ENCODE results near the gene SEC14L1. TPM values are rescaled to one million over a fixed set of nuclear protein-coding genes. Genes with fewer than 3 reads are reported as not detected.
"Not testable (repeated sequence)": the region's sequence is repeated elsewhere in the genome, so short reads cannot be mapped to it uniquely, and the experiment has no call there.

SEC14L1 gene
- polyA plus RNA-seq = 10 to 100 TPM; 14.8 to 25.6 (median 19.4) TPM

GRCh38 chr17:77140878-77141767 is at the start of gene SEC14L1:
Gene SEC14L1 (plus strand): TSS chr17:77140969. CDS start chr17:77143597, 2,628 bp downstream.
- Mint-ChIP-seq H3K27me3 (ENCODE audit: low read depth in 3 of 3) (peaks cover 13 to 17% (median 16%) of the 10 kb centered on the region in 3 donors), H3K4me1 (peaks cover 60% of the 10 kb centered on the region in 2 donors), H3K27ac (peak within 1 kb of the TSS; percentile 90 to 97 (median 94)), H3K36me3 (peaks cover 0 to 14% (median 13%) of the 10 kb centered on the region in 3 donors), H3K4me3 (peak within 1 kb of the TSS; percentile 88 to 94 (median 90)), H3K9me3 (peaks cover 0 to 11% (median 2%) of the 10 kb centered on the region in 6 donors)
- DNase-seq = peak; percentile 35 to 46 (median 44)

GRCh38 chr17:77092025-77092424 is 48.7 kb upstream of the SEC14L1 start:
- Mint-ChIP-seq H3K4me3 (no peak overlapping the region), H3K9me3 (no peaks in the 10 kb centered on the region), H3K36me3 (peaks cover 13 to 23% (median 15%) of the 10 kb centered on the region in 3 donors), H3K27me3 (ENCODE audit: low read depth in 3 of 3) (peaks cover 5 to 8% (median 7%) of the 10 kb centered on the region in 3 donors), H3K4me1 (peaks cover 39 to 44% of the 10 kb centered on the region in 2 donors), H3K27ac (peak overlapping the region in 2 of 6 donors; percentile 17 to 33)
- no peak for DNase-seq

- H3K36me3 Mint-ChIP-seq = peaks cover 13 to 29% (median 19%) of the 10 kb centered on the region in 3 donors
Measured at GRCh38 chr17:77095461-77095860, 45.3 kb upstream of the SEC14L1 start.

GRCh38 chr17:77096570-77097214 is 44.1 kb upstream of the SEC14L1 start:
- peak in 1 of 3 donors; percentile 27 for DNase-seq
- H3K4me1 Mint-ChIP-seq = peaks cover 15 to 20% of the 10 kb centered on the region in 2 donors
- H3K9me3 Mint-ChIP-seq = no peaks in the 10 kb centered on the region
- H3K27ac Mint-ChIP-seq = peak overlapping the region in 4 of 6 donors; percentile 2 to 56 (median 30)
- H3K27me3 Mint-ChIP-seq (ENCODE audit: low read depth in 3 of 3) = peaks cover 0 to 2% (median 0%) of the 10 kb centered on the region in 3 donors
- no peak overlapping the region for H3K4me3 Mint-ChIP-seq
- H3K36me3 Mint-ChIP-seq = peaks cover 13 to 32% (median 19%) of the 10 kb centered on the region in 3 donors

More at GRCh38 chr17:77095461-77095860, 45.3 kb upstream of the SEC14L1 start:
- DNase-seq = no peak
- H3K9me3 Mint-ChIP-seq = no peaks in the 10 kb centered on the region
- peaks cover 0 to 2% (median 0%) of the 10 kb centered on the region in 3 donors for H3K27me3 Mint-ChIP-seq (ENCODE audit: low read depth in 3 of 3)
- H3K27ac Mint-ChIP-seq = no peak overlapping the region
- peaks cover 21 to 25% of the 10 kb centered on the region in 2 donors for H3K4me1 Mint-ChIP-seq
- H3K4me3 Mint-ChIP-seq = no peak overlapping the region

- peak overlapping the region in 2 of 6 donors; percentile 24 to 57 for H3K27ac Mint-ChIP-seq
- H3K27me3 Mint-ChIP-seq (ENCODE audit: low read depth in 3 of 3) = no peaks in the 10 kb centered on the region
- H3K9me3 Mint-ChIP-seq = no peaks in the 10 kb centered on the region
- no peak overlapping the region for H3K4me3 Mint-ChIP-seq
- DNase-seq = no peak
- H3K4me1 Mint-ChIP-seq = peaks cover 6 to 16% of the 10 kb centered on the region in 2 donors
- peaks cover 13 to 25% (median 13%) of the 10 kb centered on the region in 3 donors for H3K36me3 Mint-ChIP-seq
Measured at GRCh38 chr17:77097631-77098180, 43.1 kb upstream of the SEC14L1 start.

GRCh38 chr17:77098884-77099545 is 41.8 kb upstream of the SEC14L1 start:
- no peaks in the 10 kb centered on the region for H3K9me3 Mint-ChIP-seq
- peak overlapping the region in 5 of 6 donors; percentile 49 to 86 (median 70) for H3K27ac Mint-ChIP-seq
- no peaks in the 10 kb centered on the region for H3K27me3 Mint-ChIP-seq (ENCODE audit: low read depth in 3 of 3)
- peaks cover 13 to 17% (median 13%) of the 10 kb centered on the region in 3 donors for H3K36me3 Mint-ChIP-seq
- no peak overlapping the region for H3K4me3 Mint-ChIP-seq
- peaks cover 0 to 11% of the 10 kb centered on the region in 2 donors for H3K4me1 Mint-ChIP-seq
- DNase-seq = no peak

- Mint-ChIP-seq H3K27ac (peak overlapping the region in 3 of 6 donors; percentile 21 to 62 (median 46)), H3K9me3 (no peaks in the 10 kb centered on the region), H3K4me3 (no peak overlapping the region), H3K4me1 (peaks cover 0 to 11% of the 10 kb centered on the region in 2 donors), H3K36me3 (peaks cover 10 to 12% (median 11%) of the 10 kb centered on the region in 3 donors), H3K27me3 (ENCODE audit: low read depth in 3 of 3) (no peaks in the 10 kb centered on the region)
- no peak for DNase-seq
Measured at GRCh38 chr17:77099997-77100396, 40.8 kb upstream of the SEC14L1 start.

- Mint-ChIP-seq H3K4me3 (no peak overlapping the region), H3K4me1 (peaks cover 2 to 11% of the 10 kb centered on the region in 2 donors), H3K27me3 (ENCODE audit: low read depth in 3 of 3) (peaks cover 0 to 6% (median 0%) of the 10 kb centered on the region in 3 donors), H3K27ac (peak overlapping the region in 2 of 6 donors; percentile 4 to 28), H3K36me3 (peaks cover 6 to 8% (median 6%) of the 10 kb centered on the region in 3 donors), H3K9me3 (no peaks in the 10 kb centered on the region)
- DNase-seq = no peak
Measured at GRCh38 chr17:77101521-77102410, 39.0 kb upstream of the SEC14L1 start.

- H3K4me3 Mint-ChIP-seq; H3K36me3 Mint-ChIP-seq; H3K9me3 Mint-ChIP-seq; DNase-seq; H3K27me3 Mint-ChIP-seq (ENCODE audit: low read depth in 3 of 3): not testable (repeated sequence)
- Mint-ChIP-seq H3K4me1 (peaks cover 10 to 13% of the 10 kb centered on the region in 2 donors), H3K27ac (peak overlapping the region in 2 of 6 donors; percentile 4 to 34)
Measured at GRCh38 chr17:77102411-77103134, 38.2 kb upstream of the SEC14L1 start.

GRCh38 chr17:77105706-77106105 is 35.1 kb upstream of the SEC14L1 start:
- no peak for DNase-seq
- Mint-ChIP-seq H3K9me3 (no peaks in the 10 kb centered on the region), H3K4me3 (no peak overlapping the region), H3K4me1 (peaks cover 16 to 23% of the 10 kb centered on the region in 2 donors), H3K27ac (peak overlapping the region in 2 of 6 donors; percentile 35 to 64), H3K27me3 (ENCODE audit: low read depth in 3 of 3) (peaks cover 2 to 8% (median 3%) of the 10 kb centered on the region in 3 donors), H3K36me3 (peaks cover 0 to 1% (median 0%) of the 10 kb centered on the region in 3 donors)

- Mint-ChIP-seq H3K36me3 (no peaks in the 10 kb centered on the region), H3K4me1 (peaks cover 20 to 23% of the 10 kb centered on the region in 2 donors), H3K27me3 (ENCODE audit: low read depth in 3 of 3) (peaks cover 2 to 8% (median 3%) of the 10 kb centered on the region in 3 donors), H3K4me3 (peak overlapping the region in 1 of 5 donors; percentile 15), H3K9me3 (no peaks in the 10 kb centered on the region), H3K27ac (peak overlapping the region in 4 of 6 donors; percentile 7 to 62 (median 50))
- DNase-seq = no peak
Measured at GRCh38 chr17:77106874-77107358, 33.9 kb upstream of the SEC14L1 start.
